HepG2 (cell line): ENCODE data around the gene FUCA2. TPM values are rescaled to one million over a fixed set of nuclear protein-coding genes. Genes with fewer than 3 reads are reported as not detected.

Source experiments
- BRF2 ChIP-seq: sonication (generic); formaldehyde crosslinking; IDR thresholded peaks from 2 replicates; pipeline ENCODE4 v1.8.1; 2022; ENCODE audit warnings: mild to moderate bottlenecking, missing genetic modification reagents
- CAMTA2 ChIP-seq: sonication (generic); formaldehyde crosslinking; IDR thresholded peaks from 2 replicates; pipeline ENCODE4 v1.4.0; 2020; ENCODE audit warnings: mild to moderate bottlenecking, missing genetic modification reagents, borderline replicate concordance
- CHCHD3 ChIP-seq: sonication (generic); formaldehyde crosslinking; IDR thresholded peaks from 2 replicates; pipeline ENCODE4 v1.8.0; 2022; ENCODE audit warnings: mild to moderate bottlenecking, missing genetic modification reagents, moderate library complexity
- DNMT3B ChIP-seq: conservative IDR thresholded peaks from 2 replicates; pipeline ENCODE4 v1.6.1; 2016; ENCODE audit warnings: missing biosample characterization, control low read depth
- GABPA ChIP-seq, 2 experiments: IDR thresholded peaks; 2 replicates each; pipeline ENCODE4 v1.6.1; 2011 to 2016; ENCODE audit warnings: low read depth in 2 of 2, low read length in 1 of 2, missing biosample characterization in 1 of 2, missing genetic modification characterization in 1 of 2
- GPN1 ChIP-seq: sonication (generic); formaldehyde crosslinking; IDR thresholded peaks from 2 replicates; pipeline ENCODE4 v1.5.1; 2020; ENCODE audit warnings: missing genetic modification reagents, borderline replicate concordance
- LBX2 ChIP-seq: sonication (generic); formaldehyde crosslinking; IDR thresholded peaks from 2 replicates; pipeline ENCODE4 v1.5.0; 2020; ENCODE audit warnings: missing genetic modification reagents, mild to moderate bottlenecking, borderline replicate concordance
- NCOA2 ChIP-seq: sonication (generic); formaldehyde crosslinking; IDR thresholded peaks from 2 replicates; pipeline ENCODE4 v1.8.0; 2022; ENCODE audit warnings: inconsistent platforms
- PHF20 ChIP-seq: sonication (generic); formaldehyde crosslinking; IDR thresholded peaks from 2 replicates; pipeline ENCODE4 v1.5.0; 2020; ENCODE audit warnings: mild to moderate bottlenecking, missing genetic modification reagents
- POLR2A ChIP-seq, 2 experiments: IDR thresholded peaks; 2 replicates each; pipeline ENCODE4 v1.6.1; 2011; ENCODE audit warnings: low read depth in 2 of 2, low read length in 2 of 2, mild to moderate bottlenecking in 1 of 2, moderate library complexity in 1 of 2; ENCODE audit not compliant: insufficient read depth in 1 of 2
- SOX5 ChIP-seq: IDR thresholded peaks from 2 replicates; pipeline ENCODE4 v1.6.1; 2016; ENCODE audit warnings: borderline replicate concordance
- TGIF2 ChIP-seq: IDR thresholded peaks from 2 replicates; pipeline ENCODE4 v1.6.1; 2016; ENCODE audit warnings: control low read depth, missing compliant biosample characterization
- ZBTB3 ChIP-seq: sonication (generic); formaldehyde crosslinking; IDR thresholded peaks from 2 replicates; pipeline ENCODE4 v1.4.0; 2020; ENCODE audit warnings: low read depth, mild to moderate bottlenecking, moderate library complexity, missing genetic modification reagents, borderline replicate concordance
- ZNF12 ChIP-seq: sonication (generic); formaldehyde crosslinking; IDR thresholded peaks from 2 replicates; pipeline ENCODE4 v1.5.0; 2020; ENCODE audit warnings: missing genetic modification reagents
- ZNF263 ChIP-seq: sonication (generic); formaldehyde crosslinking; IDR thresholded peaks from 2 replicates; pipeline ENCODE4 v1.4.0; 2020; ENCODE audit warnings: missing genetic modification reagents
- ZNF619 ChIP-seq: sonication (generic); formaldehyde crosslinking; IDR thresholded peaks from 2 replicates; pipeline ENCODE4 v1.4.0; 2020; ENCODE audit warnings: mild to moderate bottlenecking, missing genetic modification reagents
- ZNF776 ChIP-seq: sonication (generic); formaldehyde crosslinking; IDR thresholded peaks from 2 replicates; pipeline ENCODE4 v1.4.0; 2020; ENCODE audit warnings: mild to moderate bottlenecking, missing genetic modification reagents
- ZNF782 ChIP-seq: sonication (generic); formaldehyde crosslinking; IDR thresholded peaks from 2 replicates; pipeline ENCODE4 v1.4.0; 2020; ENCODE audit warnings: missing genetic modification reagents, mild to moderate bottlenecking, borderline replicate concordance
- ZNF800 ChIP-seq: sonication (generic); formaldehyde crosslinking; IDR thresholded peaks from 2 replicates; pipeline ENCODE4 v1.4.0; 2020; ENCODE audit warnings: missing genetic modification reagents
- ZSCAN29 ChIP-seq: sonication (generic); formaldehyde crosslinking; conservative IDR thresholded peaks from 2 replicates; pipeline ENCODE4 v1.4.0; 2020; ENCODE audit warnings: mild to moderate bottlenecking, missing genetic modification reagents
- ZUFSP ChIP-seq: sonication (generic); formaldehyde crosslinking; IDR thresholded peaks from 2 replicates; pipeline ENCODE4 v1.9.0; 2021; ENCODE audit warnings: missing genetic modification reagents, mild to moderate bottlenecking, borderline replicate concordance
- polyA plus RNA-seq, 8 experiments: library from polyadenylated mRNA; depleted of rRNA in 3 of 8; stranded (reverse) in 7 of 8; unstranded in 1 of 8; fragments of >200 nt; fragmentation: Illumina TruSeq in 4 of 8; extraction: Trizol in 4 of 8; gene quantifications; 2 replicates each; pipeline versions ENCODE4 v1.2.1 to v1.2.3, GENCODE V29; 2011 to 2016; ENCODE audit warnings: low read depth in 4 of 8, missing spikeins in 1 of 8, mixed read lengths in 1 of 8; ENCODE audit not compliant: insufficient read depth in 1 of 8
- total RNA-seq, 5 experiments: library from RNA; depleted of rRNA; stranded (reverse); fragments of >200 nt; fragmentation: Illumina TruSeq; extraction: Trizol; gene quantifications; 2 replicates each; pipeline ENCODE4 v1.2.3, GENCODE V29; 2016; ENCODE audit warnings: low read depth in 1 of 5
- TF ChIP-seq, protein P1 (sequence below): sonication (generic); formaldehyde crosslinking; IDR thresholded peaks from 2 replicates; pipeline ENCODE4 v1.4.0; 2020; ENCODE audit warnings: mild to moderate bottlenecking, missing genetic modification reagents

Gene FUCA2
- total and polyA plus RNA-seq, 2 of the 13 experiments (the other 11 are each of a cell fraction or from before 2014, with no cell fraction given): 87.4 to 144 TPM

- TF ChIP-seq, protein P1, sequence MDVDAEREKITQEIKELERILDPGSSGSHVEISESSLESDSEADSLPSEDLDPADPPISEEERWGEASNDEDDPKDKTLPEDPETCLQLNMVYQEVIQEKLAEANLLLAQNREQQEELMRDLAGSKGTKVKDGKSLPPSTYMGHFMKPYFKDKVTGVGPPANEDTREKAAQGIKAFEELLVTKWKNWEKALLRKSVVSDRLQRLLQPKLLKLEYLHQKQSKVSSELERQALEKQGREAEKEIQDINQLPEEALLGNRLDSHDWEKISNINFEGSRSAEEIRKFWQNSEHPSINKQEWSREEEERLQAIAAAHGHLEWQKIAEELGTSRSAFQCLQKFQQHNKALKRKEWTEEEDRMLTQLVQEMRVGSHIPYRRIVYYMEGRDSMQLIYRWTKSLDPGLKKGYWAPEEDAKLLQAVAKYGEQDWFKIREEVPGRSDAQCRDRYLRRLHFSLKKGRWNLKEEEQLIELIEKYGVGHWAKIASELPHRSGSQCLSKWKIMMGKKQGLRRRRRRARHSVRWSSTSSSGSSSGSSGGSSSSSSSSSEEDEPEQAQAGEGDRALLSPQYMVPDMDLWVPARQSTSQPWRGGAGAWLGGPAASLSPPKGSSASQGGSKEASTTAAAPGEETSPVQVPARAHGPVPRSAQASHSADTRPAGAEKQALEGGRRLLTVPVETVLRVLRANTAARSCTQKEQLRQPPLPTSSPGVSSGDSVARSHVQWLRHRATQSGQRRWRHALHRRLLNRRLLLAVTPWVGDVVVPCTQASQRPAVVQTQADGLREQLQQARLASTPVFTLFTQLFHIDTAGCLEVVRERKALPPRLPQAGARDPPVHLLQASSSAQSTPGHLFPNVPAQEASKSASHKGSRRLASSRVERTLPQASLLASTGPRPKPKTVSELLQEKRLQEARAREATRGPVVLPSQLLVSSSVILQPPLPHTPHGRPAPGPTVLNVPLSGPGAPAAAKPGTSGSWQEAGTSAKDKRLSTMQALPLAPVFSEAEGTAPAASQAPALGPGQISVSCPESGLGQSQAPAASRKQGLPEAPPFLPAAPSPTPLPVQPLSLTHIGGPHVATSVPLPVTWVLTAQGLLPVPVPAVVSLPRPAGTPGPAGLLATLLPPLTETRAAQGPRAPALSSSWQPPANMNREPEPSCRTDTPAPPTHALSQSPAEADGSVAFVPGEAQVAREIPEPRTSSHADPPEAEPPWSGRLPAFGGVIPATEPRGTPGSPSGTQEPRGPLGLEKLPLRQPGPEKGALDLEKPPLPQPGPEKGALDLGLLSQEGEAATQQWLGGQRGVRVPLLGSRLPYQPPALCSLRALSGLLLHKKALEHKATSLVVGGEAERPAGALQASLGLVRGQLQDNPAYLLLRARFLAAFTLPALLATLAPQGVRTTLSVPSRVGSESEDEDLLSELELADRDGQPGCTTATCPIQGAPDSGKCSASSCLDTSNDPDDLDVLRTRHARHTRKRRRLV (CRISPR knock-in tag): no peak
- TF ChIP-seq ZSCAN29 (CRISPR knock-in tag): no peak
- TF ChIP-seq ZNF776: no peak
- no peak for TF ChIP-seq ZNF12
- TF ChIP-seq ZBTB3 (CRISPR knock-in tag): no peak
- no peak for TF ChIP-seq GABPA (IDR thresholded peaks at IDR 0.05; ENCODE audit: low read depth, low read length)
- 0 out of 2 replicates have a peak, but pooled peaks have one; percentile 17 for TF ChIP-seq GABPA (CRISPR knock-in tag; IDR thresholded peaks at IDR 0.05; ENCODE audit: low read depth)
- TF ChIP-seq BRF2 (CRISPR knock-in tag): no peak
- no peak for TF ChIP-seq ZUFSP (CRISPR knock-in tag)
- no peak for TF ChIP-seq LBX2
- TF ChIP-seq PHF20 (CRISPR knock-in tag): no peak
- TF ChIP-seq POLR2A (IDR thresholded peaks at IDR 0.05; ENCODE audit: insufficient read depth in 1 of 2, low read depth in 2 of 2, low read length in 2 of 2): no peak
- peak; percentile 49; the same call in 1 of the 2 replicates for TF ChIP-seq SOX5 (CRISPR knock-in tag)
- TF ChIP-seq ZNF263 (CRISPR knock-in tag): no peak
- no peak for TF ChIP-seq ZNF619 (CRISPR knock-in tag)
- no peak for TF ChIP-seq DNMT3B
- TF ChIP-seq NCOA2 (CRISPR knock-in tag): peak; percentile 74
- no peak for TF ChIP-seq CAMTA2 (CRISPR knock-in tag)
- TF ChIP-seq ZNF782 (CRISPR knock-in tag): no peak
- no peak for TF ChIP-seq GPN1 (CRISPR knock-in tag)
- no peak for TF ChIP-seq CHCHD3 (CRISPR knock-in tag)
- TF ChIP-seq TGIF2 (CRISPR knock-in tag): no peak
- TF ChIP-seq ZNF800: no peak
Observed at GRCh38 chr6:143535189-143535614, 23.7 kb upstream of the FUCA2 start (continued).
